Stimulated activated memory B cell treated with anti-CD40 and anti-IgM and Interleukin-4, amounts not matched to agents 10 μg/mL and 1 μg/mL and 100 μg/mL, for 72 hours (primary cell): Measurements from ENCODE around the gene ARHGAP19.

Experiments
- ATAC-seq: fragments of 150-1000 bp; cut with Tn5 transposase; 2 replicates; pipeline ENCODE4 v1.10.0; 2021
- H3K27ac Mint-ChIP-seq: one replicate; pipeline ENCODE4 v1.8.0; 2022; ENCODE audit warnings: mild to moderate bottlenecking, mixed read lengths
- H3K27me3 Mint-ChIP-seq: one replicate; pipeline ENCODE4 v1.8.0; 2022; ENCODE audit warnings: mixed read lengths
- H3K36me3 Mint-ChIP-seq: one replicate; pipeline ENCODE4 v1.8.0; 2022; ENCODE audit warnings: mixed read lengths
- H3K4me1 Mint-ChIP-seq: one replicate; pipeline ENCODE4 v1.8.0; 2022; ENCODE audit warnings: mixed read lengths
- H3K4me3 Mint-ChIP-seq: one replicate; pipeline ENCODE4 v1.8.0; 2022; ENCODE audit warnings: mild to moderate bottlenecking, moderate library complexity, mixed read lengths
- H3K9me3 Mint-ChIP-seq: one replicate; pipeline ENCODE4 v1.8.0; 2022; ENCODE audit warnings: mixed read lengths

ARHGAP19 gene

GRCh38 chr10:97184971-97185325 lies 107.5 kb downstream of the ARHGAP19 start:
- Mint-ChIP-seq H3K4me3 (peak overlapping the region; percentile 63), H3K9me3 (no peaks in the 10 kb centered on the region), H3K4me1 (peaks cover 14% of the 10 kb centered on the region), H3K27me3 (peaks cover 86% of the 10 kb centered on the region), H3K36me3 (no peaks in the 10 kb centered on the region), H3K27ac (no peak overlapping the region)
- no peak for ATAC-seq

- H3K27ac Mint-ChIP-seq: no peak overlapping the region
These were observed 109.1 kb downstream of the ARHGAP19 start for GRCh38 chr10:97183314-97183713.

GRCh38 chr10:97182288-97182990 lies 110.0 kb downstream of the ARHGAP19 start:
- Mint-ChIP-seq H3K4me1 (peaks cover 14% of the 10 kb centered on the region), H3K27ac (no peak overlapping the region), H3K36me3 (no peaks in the 10 kb centered on the region), H3K27me3 (peaks cover 67% of the 10 kb centered on the region), H3K9me3 (no peaks in the 10 kb centered on the region), H3K4me3 (no peak overlapping the region)
- no peak for ATAC-seq

More at GRCh38 chr10:97183314-97183713, 109.1 kb downstream of the ARHGAP19 start:
- Mint-ChIP-seq H3K27me3 (peaks cover 75% of the 10 kb centered on the region), H3K4me3 (no peak overlapping the region), H3K4me1 (peaks cover 14% of the 10 kb centered on the region), H3K36me3 (no peaks in the 10 kb centered on the region), H3K9me3 (no peaks in the 10 kb centered on the region)
- no peak for ATAC-seq

- H3K9me3 Mint-ChIP-seq: no peaks in the 10 kb centered on the region
- no peak overlapping the region for H3K4me3 Mint-ChIP-seq
- H3K4me1 Mint-ChIP-seq: peaks cover 9% of the 10 kb centered on the region
- no peaks in the 10 kb centered on the region for H3K36me3 Mint-ChIP-seq
- ATAC-seq: no peak
- H3K27me3 Mint-ChIP-seq: peaks cover 52% of the 10 kb centered on the region
- no peak overlapping the region for H3K27ac Mint-ChIP-seq
These were observed 111.5 kb downstream of the ARHGAP19 start for GRCh38 chr10:97180986-97181385.

- peaks cover 48% of the 10 kb centered on the region for H3K27me3 Mint-ChIP-seq
- no peak overlapping the region for H3K4me3 Mint-ChIP-seq
- no peak for ATAC-seq
- no peaks in the 10 kb centered on the region for H3K9me3 Mint-ChIP-seq
- H3K4me1 Mint-ChIP-seq: peaks cover 7% of the 10 kb centered on the region
- no peaks in the 10 kb centered on the region for H3K36me3 Mint-ChIP-seq
- no peak overlapping the region for H3K27ac Mint-ChIP-seq
These were observed 112.1 kb downstream of the ARHGAP19 start for GRCh38 chr10:97180363-97180755.

GRCh38 chr10:97179731-97180362 lies 112.6 kb downstream of the ARHGAP19 start:
- H3K27me3 Mint-ChIP-seq: peaks cover 43% of the 10 kb centered on the region
- H3K4me1 Mint-ChIP-seq: peaks cover 2% of the 10 kb centered on the region
- H3K9me3 Mint-ChIP-seq: no peaks in the 10 kb centered on the region
- no peak for ATAC-seq
- H3K4me3 Mint-ChIP-seq: no peak overlapping the region
- no peak overlapping the region for H3K27ac Mint-ChIP-seq
- H3K36me3 Mint-ChIP-seq: no peaks in the 10 kb centered on the region

- H3K27me3 Mint-ChIP-seq: peaks cover 37% of the 10 kb centered on the region
- no peaks in the 10 kb centered on the region for H3K9me3 Mint-ChIP-seq
- H3K36me3 Mint-ChIP-seq: no peaks in the 10 kb centered on the region
- H3K27ac Mint-ChIP-seq: no peak overlapping the region
- no peak overlapping the region for H3K4me3 Mint-ChIP-seq
- no peaks in the 10 kb centered on the region for H3K4me1 Mint-ChIP-seq
- ATAC-seq: no peak
These were observed 113.1 kb downstream of the ARHGAP19 start for GRCh38 chr10:97179311-97179710.

- ATAC-seq: no peak
These were observed 114.4 kb downstream of the ARHGAP19 start for GRCh38 chr10:97178074-97178473.

GRCh38 chr10:97176226-97176625 lies 116.2 kb downstream of the ARHGAP19 start:
- no peaks in the 10 kb centered on the region for H3K4me1 Mint-ChIP-seq
- no peaks in the 10 kb centered on the region for H3K36me3 Mint-ChIP-seq
- H3K4me3 Mint-ChIP-seq: no peak overlapping the region
- ATAC-seq: no peak
- H3K27me3 Mint-ChIP-seq: peaks cover 32% of the 10 kb centered on the region
- no peaks in the 10 kb centered on the region for H3K9me3 Mint-ChIP-seq
- no peak overlapping the region for H3K27ac Mint-ChIP-seq

More at GRCh38 chr10:97178074-97178473, 114.4 kb downstream of the ARHGAP19 start:
- H3K27ac Mint-ChIP-seq: no peak overlapping the region
- no peaks in the 10 kb centered on the region for H3K9me3 Mint-ChIP-seq
- no peaks in the 10 kb centered on the region for H3K4me1 Mint-ChIP-seq
- H3K27me3 Mint-ChIP-seq: peaks cover 26% of the 10 kb centered on the region
- H3K4me3 Mint-ChIP-seq: no peak overlapping the region
- no peaks in the 10 kb centered on the region for H3K36me3 Mint-ChIP-seq

GRCh38 chr10:97175586-97175985 lies 116.9 kb downstream of the ARHGAP19 start:
- no peaks in the 10 kb centered on the region for H3K9me3 Mint-ChIP-seq
- no peak overlapping the region for H3K27ac Mint-ChIP-seq
- H3K4me1 Mint-ChIP-seq: no peaks in the 10 kb centered on the region
- no peak for ATAC-seq
- no peaks in the 10 kb centered on the region for H3K36me3 Mint-ChIP-seq
- H3K4me3 Mint-ChIP-seq: no peak overlapping the region
- H3K27me3 Mint-ChIP-seq: peaks cover 32% of the 10 kb centered on the region

- no peak overlapping the region for H3K4me3 Mint-ChIP-seq
- H3K36me3 Mint-ChIP-seq: no peaks in the 10 kb centered on the region
- no peaks in the 10 kb centered on the region for H3K4me1 Mint-ChIP-seq
- no peaks in the 10 kb centered on the region for H3K9me3 Mint-ChIP-seq
- no peak for ATAC-seq
- H3K27me3 Mint-ChIP-seq: peaks cover 32% of the 10 kb centered on the region
- no peak overlapping the region for H3K27ac Mint-ChIP-seq
These were observed 117.5 kb downstream of the ARHGAP19 start for GRCh38 chr10:97174941-97175340.

GRCh38 chr10:97174276-97174775 lies 118.1 kb downstream of the ARHGAP19 start:
- peaks cover 38% of the 10 kb centered on the region for H3K27me3 Mint-ChIP-seq
- H3K4me3 Mint-ChIP-seq: no peak overlapping the region
- H3K27ac Mint-ChIP-seq: no peak overlapping the region
- no peaks in the 10 kb centered on the region for H3K4me1 Mint-ChIP-seq
- ATAC-seq: no peak
- no peaks in the 10 kb centered on the region for H3K36me3 Mint-ChIP-seq
- H3K9me3 Mint-ChIP-seq: no peaks in the 10 kb centered on the region

GRCh38 chr10:97173036-97173435 lies 119.4 kb downstream of the ARHGAP19 start:
- Mint-ChIP-seq H3K27me3 (peaks cover 47% of the 10 kb centered on the region), H3K9me3 (no peaks in the 10 kb centered on the region), H3K36me3 (no peaks in the 10 kb centered on the region), H3K4me3 (no peak overlapping the region), H3K4me1 (no peaks in the 10 kb centered on the region), H3K27ac (no peak overlapping the region)
- ATAC-seq: no peak
